SH-SY5Y (cell line): ENCODE data around the gene GPR15LG.

Experiments used
- GATA2 ChIP-seq: IDR thresholded peaks from 2 replicates; pipeline ENCODE4 v1.6.1; 2011; ENCODE audit warnings: mild to moderate bottlenecking, low read depth, low read length
- GATA3 ChIP-seq: IDR thresholded peaks from 2 replicates; pipeline ENCODE4 v1.6.1; 2011; ENCODE audit warnings: low read depth, mild to moderate bottlenecking, low read length, moderate library complexity

- TF ChIP-seq GATA2 (peak; percentile 29; the same call in 1 of the 2 replicates), GATA3 (no peak)
These were observed 35.0 kb upstream of the GPR15LG start for GRCh38 chr10:84138478-84139125.
